Activated T-helper 1 cell treated with anti-CD3 and anti-CD28 coated beads, Interleukin-2, amount 50 U/mL, for 16 hours (primary cell): ENCODE results near the gene SLC16A12.
"Not testable (repeated sequence)": the region's sequence is repeated elsewhere in the genome, so short reads cannot be mapped to it uniquely, and the experiment has no call there.

Experiments
- DNase-seq, 2 donors: peaks; one replicate each; pipeline ENCODE4 v3.0.0-alpha.2; 2020; ENCODE audit warnings: low read depth in 1 of 2, low spot score in 1 of 2

Gene SLC16A12

DNA sequence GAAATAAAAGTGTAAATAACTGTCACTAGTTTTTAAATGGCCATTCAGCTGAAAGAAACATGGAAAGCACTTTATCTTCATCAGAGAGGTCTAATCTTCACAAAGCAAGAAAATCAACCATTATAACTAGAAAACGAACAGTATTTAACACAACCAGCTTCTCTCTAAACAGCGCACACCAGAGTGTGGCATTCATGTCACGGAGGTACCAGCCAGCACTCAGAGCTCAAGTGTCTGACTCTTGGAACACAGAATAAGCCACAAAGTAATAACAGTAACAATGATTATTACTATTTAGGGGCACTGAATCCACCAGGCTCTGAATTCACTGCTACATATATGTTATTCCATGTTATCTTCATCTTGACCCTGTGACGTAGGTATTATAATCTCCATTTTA, 60.9 kb downstream of the SLC16A12 start:
- DNase-seq: no peak

DNA sequence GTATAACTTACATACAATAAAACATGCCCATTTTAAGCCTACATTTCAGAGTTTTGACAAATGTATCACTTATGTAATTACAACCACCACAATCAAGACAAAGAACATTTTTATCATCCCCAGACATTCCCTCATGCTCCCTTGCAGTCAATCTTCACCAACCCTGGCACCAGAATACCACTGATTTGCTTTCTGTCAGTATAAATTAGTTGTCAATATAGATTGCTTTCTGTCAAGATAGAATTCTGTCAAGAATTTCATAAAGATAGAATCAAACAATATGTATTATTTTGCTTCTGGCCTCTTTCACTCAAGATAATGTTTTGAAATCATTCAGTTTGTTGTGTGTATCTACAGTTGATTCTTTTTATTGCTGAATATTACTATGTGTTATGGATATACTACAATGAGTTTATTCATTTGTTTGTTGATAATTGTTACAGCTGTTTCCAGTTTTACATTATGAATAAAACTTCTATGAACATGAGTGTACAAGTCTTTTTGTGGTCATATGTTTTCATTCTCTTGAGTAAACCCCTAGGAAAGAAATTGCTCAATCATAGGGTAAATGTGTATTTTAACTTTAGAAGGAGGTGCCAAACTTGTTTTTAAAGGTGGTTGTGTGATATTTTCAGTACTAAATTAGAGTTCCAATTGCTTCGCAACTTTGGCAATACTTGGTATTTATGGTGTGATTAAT, 64.1 kb downstream of the SLC16A12 start:
- DNase-seq: no peak

DNA sequence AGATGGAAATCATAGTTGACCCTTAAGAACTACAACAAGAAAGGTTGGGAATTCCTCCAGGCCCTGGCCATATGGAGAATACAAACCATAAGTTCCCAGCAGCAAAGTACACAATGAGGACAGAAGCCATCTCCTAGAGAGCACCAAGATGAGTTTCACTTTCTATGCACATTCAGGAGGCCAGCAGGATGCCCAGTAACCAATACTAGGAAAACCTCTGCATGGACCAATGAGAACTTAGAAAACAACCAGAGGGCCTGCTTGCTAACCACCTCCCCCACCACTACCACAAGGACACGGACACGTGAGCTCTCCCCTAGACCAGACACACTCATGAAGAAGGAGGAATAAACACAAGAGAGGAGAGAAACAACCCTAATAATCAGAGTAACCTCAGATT, 64.8 kb downstream of the SLC16A12 start:
- no peak for DNase-seq

DNA sequence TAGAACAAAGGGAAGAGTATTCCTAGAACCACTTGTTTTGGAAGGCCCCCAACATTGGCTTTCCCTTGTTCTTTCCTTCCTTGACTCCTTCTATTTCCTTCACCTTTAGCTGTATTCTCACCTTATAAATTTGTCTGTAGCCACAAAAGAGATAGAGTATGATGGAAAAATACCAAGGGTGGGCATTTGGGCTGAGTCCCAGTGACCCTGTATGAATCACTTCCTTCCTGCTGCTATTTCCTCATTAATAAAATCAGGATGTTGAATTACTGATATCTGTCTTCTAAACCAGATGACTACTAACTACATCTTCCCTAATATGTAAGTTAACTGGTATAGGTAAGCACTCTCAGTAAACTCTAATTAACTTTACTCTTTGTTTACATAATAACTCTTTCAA, 65.9 kb downstream of the SLC16A12 start:
- no peak for DNase-seq

DNA sequence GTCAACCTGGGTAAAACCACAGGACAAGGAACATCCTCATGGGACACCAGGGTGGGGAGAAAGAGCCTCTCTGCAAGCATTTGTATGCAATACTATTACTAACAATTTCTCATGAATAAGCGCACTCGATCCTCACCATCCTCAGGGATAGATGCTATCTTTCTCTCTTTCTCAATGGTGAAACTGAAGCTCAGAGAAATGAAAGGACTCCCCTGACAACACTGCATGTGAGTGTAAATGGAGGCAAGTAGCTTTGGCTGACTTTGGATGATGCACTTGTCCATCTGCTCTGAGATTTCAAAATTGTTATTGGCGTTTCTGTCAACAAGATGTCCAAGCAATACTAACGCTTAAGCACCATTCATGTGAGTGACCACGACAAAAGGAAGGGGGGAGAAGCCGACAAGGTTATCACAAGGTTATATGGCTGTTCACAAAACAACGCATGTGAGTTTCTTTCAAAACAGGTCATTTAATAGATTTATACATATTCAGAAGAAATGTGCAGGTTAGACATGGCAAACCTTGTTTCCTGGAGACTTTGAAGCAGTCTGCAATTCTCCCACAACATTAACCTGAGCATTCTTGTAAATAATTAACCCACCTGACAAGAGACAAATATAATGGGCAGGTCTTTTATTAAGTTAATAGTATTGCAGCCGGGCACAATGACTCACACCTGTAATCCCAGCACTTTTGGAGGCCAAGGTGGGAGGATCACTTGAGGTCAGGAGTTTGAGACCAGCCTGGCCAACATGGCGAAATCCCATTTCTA, 67.0 kb downstream of the SLC16A12 start:
- no peak for DNase-seq

- DNase-seq: no peak
Observed at GRCh38 chr10:89466599-89467035, 68.8 kb downstream of the SLC16A12 start.

DNA sequence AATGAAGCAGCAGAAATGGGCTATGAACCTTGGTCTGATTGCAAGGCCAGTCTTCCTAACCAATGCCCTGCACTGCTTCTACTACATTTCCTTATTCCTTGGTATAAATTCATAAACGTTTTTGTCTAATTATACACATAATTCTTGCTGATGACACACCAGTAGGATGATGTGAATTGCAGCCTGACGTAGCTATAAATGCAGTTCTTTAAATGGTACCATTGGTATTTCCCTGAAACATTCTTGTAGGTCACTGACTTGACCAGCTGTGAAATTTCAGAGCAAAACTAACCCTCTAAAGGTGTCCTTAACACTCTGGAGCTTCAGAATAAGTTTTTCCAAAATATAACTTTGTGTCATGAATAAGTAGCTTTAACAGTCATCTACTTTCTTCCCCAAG, 70.2 kb downstream of the SLC16A12 start:
- no peak for DNase-seq

DNA sequence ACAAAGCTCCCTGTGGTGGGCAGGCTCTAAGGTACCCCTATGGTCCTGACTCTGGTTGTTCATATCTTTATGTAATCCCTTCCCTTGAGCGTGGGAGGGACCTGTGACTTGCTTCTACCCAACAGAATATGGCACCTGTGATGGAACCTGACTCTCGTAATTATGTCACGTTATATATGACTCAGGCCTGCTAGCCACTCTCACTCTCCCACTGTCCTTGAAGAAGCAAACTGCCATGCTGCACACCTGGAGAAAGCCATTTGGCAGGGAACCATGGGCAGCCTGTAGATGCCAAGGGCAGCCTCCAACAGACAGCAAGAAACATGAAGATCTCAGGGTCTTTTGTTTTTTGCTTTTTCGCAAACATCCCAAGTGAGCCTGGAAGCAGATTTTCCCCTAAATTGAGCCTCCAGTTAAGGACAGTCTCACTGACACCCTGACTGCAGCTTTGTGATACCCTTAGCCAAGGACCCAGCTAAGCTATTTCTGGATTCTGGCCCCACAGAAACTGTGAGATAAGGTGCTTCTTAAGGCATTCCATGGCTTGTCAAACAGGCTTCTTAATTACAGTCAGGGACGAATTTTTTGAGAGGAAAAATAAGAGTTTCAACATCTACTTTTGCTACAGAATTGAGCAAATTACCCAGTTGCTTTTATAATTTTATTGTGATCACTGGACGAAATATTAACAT, 71.4 kb downstream of the SLC16A12 start:
- no peak for DNase-seq

DNA sequence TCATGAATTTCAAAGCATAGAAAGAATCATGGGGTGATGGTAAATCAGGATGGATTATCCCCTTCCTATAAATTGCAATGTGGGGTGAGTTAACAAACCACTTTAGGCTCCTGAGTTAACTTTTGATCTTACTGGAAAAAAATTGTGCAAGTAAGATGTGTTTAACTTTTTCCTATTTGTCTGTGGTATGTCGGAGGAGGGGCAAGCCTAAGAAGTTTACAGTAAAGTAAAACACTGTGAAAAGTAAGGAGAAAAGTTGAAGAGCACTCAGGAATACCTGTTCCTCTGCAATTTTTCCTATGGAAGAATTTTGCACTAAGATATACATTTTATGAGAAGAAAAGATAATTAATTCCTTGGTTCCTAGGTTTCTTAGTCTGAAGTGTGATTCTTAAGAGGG, 76.6 kb downstream of the SLC16A12 start:
- DNase-seq: no peak

DNA sequence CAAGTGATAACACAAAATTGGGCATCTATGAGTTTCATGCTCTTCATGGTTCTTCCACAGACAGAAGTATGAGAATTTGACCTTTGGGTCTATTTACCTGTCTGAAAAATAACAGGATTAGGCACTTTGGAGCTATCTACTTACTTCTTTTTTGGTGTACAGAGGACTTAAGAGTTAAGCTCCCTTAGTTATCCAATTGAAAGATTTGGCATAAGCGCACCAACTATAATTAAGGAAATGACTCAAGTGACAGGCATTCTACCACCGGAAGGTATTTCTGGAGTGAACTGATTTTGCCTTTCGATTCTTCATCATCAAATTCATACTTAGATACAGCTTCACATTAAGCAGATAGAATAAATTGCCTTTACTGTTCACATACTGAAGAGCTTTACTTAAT, 77.1 kb downstream of the SLC16A12 start:
- no peak for DNase-seq

- no peak for DNase-seq
Observed at GRCh38 chr10:89454561-89455347, 80.6 kb downstream of the SLC16A12 start.

- no peak for DNase-seq
Observed at GRCh38 chr10:89452193-89452592, 83.2 kb downstream of the SLC16A12 start.

GRCh38 chr10:89450901-89451300, 84.5 kb downstream of the SLC16A12 start:
- DNase-seq: no peak

GRCh38 chr10:89444819-89445218, 90.6 kb downstream of the SLC16A12 start:
- not testable (repeated sequence) for DNase-seq

GRCh38 chr10:89442289-89442688, 93.1 kb downstream of the SLC16A12 start:
- no peak for DNase-seq

DNA sequence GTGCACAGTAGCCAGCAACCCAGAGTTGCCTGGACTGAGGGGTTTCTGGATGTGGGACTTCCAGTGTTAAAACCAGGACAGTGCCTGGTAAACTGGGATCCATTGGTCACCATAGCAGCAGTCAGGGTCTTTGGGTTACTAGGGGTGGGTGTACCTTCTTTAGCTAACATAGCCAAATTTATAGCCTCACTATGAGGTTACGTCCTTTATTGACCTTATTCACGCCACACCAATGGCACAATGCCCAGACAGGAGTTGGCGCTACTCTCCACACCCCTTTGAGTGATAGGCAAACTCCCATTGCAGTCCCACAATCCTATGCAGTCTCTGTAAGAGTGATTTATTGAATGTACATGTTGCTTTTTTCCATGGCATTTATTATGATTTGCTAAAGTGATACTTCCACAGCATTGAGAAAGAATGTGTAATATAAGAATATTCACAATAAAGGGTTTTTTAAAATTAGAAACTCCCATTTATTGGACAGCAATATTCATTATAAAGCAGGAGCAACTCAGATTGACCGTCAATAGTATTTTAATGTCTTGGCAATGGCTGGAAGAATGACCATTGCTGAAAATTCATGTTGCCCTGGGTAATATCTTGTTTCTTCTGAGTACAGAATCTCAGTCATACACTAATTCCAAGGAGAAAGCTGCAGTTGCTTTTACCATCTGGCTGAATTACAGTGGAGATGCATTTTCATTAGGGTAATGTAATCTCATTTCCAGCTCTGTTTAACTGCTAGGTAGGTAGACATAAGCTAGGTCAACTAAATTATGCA, 95.0 kb downstream of the SLC16A12 start:
- DNase-seq: no peak

DNA sequence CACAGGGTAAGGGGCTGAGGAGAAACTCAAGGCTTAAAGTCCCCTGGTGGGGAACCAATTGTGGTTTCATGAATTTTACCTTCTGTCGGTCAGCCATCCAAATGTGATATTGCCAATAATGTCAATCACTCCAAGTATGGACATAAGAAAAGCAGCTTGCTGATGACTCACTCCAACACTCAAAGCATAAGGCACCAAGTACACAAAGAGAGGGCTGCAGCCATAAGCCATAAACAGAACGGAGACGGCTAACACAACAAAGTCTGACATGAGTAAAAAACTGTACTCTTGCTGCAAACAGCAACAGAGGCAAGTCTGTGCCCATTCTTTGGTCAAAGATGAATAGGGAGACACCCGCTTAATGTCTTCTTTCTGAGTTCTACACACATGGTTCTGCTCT, 96.9 kb downstream of the SLC16A12 start:
- DNase-seq: no peak

- no peak for DNase-seq
Observed at GRCh38 chr10:89431977-89432376, 103.4 kb downstream of the SLC16A12 start.

DNA sequence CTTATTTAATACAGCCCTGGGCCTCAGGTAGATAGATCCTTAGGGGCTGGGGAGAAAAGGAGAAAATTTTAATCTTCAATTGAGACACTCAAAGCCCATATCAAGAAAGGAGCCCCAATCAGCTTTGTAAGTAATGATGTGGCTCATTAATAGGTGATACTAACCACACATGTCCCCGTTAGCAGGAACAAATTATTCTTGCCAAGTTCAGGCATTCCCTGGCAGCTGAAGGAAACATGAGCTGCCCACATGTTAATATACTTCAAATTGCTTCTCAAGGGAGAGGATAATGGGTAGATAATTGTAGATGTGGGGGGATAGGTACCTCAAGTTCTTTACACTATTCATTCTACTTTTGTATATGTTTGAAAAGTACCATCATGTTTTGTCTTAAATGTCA, 106.5 kb downstream of the SLC16A12 start:
- DNase-seq: no peak

DNA sequence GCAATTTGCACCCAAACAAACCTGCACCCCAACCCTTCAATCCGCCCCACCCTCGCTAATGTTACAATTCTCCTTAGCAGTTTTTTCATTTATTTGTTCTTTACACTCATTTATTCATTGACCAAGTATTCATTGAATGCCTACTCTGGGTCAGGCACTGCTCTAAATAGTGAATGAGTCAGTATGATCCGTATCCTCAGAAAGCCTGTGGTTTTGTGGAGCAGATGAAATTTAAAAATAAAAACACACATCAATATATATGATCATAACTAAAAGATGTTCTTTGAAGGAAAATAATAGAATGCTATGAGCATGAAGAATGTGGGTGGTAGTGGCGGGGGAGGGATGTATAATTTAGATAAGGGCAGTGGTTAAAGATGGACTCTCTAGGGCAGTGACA, 107.8 kb downstream of the SLC16A12 start:
- no peak for DNase-seq
